HCEC 1CT (cell line): ENCODE results near the gene NEK4.

ENCODE experiments used
- DNase-seq: peaks from one replicate; pipeline ENCODE4 v3.0.0-alpha.2; 2017

The NEK4 gene

GRCh38 chr3:52770496-52771333 is at the start of gene NEK4:
TSS of gene NEK4 (minus strand) at chr3:52770940. CDS start at chr3:52770746, 194 bp downstream.
- DNase-seq = peak; percentile 90

- DNase-seq = no peak
These were observed 49.2 kb upstream of the NEK4 start for GRCh38 chr3:52819936-52820335.

GRCh38 chr3:52817860-52818259 is 47.1 kb upstream of the NEK4 start:
- no peak for DNase-seq

- DNase-seq = no peak
These were observed 46.5 kb upstream of the NEK4 start for GRCh38 chr3:52817221-52817620.

GRCh38 chr3:52816654-52817053 is 45.9 kb upstream of the NEK4 start:
- DNase-seq = no peak

GRCh38 chr3:52816199-52816598 is 45.5 kb upstream of the NEK4 start:
- no peak for DNase-seq

- no peak for DNase-seq
These were observed 43.1 kb upstream of the NEK4 start for GRCh38 chr3:52813810-52814209.

- DNase-seq = no peak
These were observed 40.8 kb upstream of the NEK4 start for GRCh38 chr3:52811452-52812011.

- no peak for DNase-seq
These were observed 40.2 kb upstream of the NEK4 start for GRCh38 chr3:52810923-52811322.

GRCh38 chr3:52809662-52810377 is 39.1 kb upstream of the NEK4 start:
- no peak for DNase-seq

GRCh38 chr3:52809149-52809548 is 38.4 kb upstream of the NEK4 start:
- DNase-seq = no peak

- no peak for DNase-seq
These were observed 34.7 kb upstream of the NEK4 start for GRCh38 chr3:52805270-52806039.

- DNase-seq = no peak
These were observed 31.1 kb upstream of the NEK4 start for GRCh38 chr3:52801839-52802238.

- DNase-seq = no peak
These were observed 29.3 kb upstream of the NEK4 start for GRCh38 chr3:52800079-52800478.

GRCh38 chr3:52798978-52799476 is 28.3 kb upstream of the NEK4 start:
- no peak for DNase-seq

- no peak for DNase-seq
These were observed 27.7 kb upstream of the NEK4 start for GRCh38 chr3:52798376-52798977.

- no peak for DNase-seq
These were observed 25.7 kb upstream of the NEK4 start for GRCh38 chr3:52796411-52796810.

- no peak for DNase-seq
These were observed 24.7 kb upstream of the NEK4 start for GRCh38 chr3:52795298-52795900.

GRCh38 chr3:52794612-52795099 is 23.9 kb upstream of the NEK4 start, which contains the start of gene ITIH3:
TSS of gene ITIH3 (plus strand) at chr3:52794796. CDS start at chr3:52794804, 8 bp downstream.
- DNase-seq = no peak

- DNase-seq = no peak
These were observed 23.2 kb upstream of the NEK4 start for GRCh38 chr3:52793702-52794611.
